Measurements from ENCODE around the gene KRT6A. TPM values are rescaled to one million over a fixed set of nuclear protein-coding genes. Genes with fewer than 3 reads are reported as not detected.

Gene KRT6A
- total RNA-seq, 6 donors from 2014 or later: 0.61 to 4.5 (median 1.4) TPM; not detected in 1

GRCh38 chr12:52446367-52447045 lies 46.6 kb downstream of the KRT6A start:
- Histone ChIP-seq H3K9me3 (no peaks in the 10 kb centered on the region), H3K4me1 (no peaks in the 10 kb centered on the region)
- TF ChIP-seq EP300 (IDR thresholded peaks at IDR 0.05) (no peak), CTCF (IDR thresholded peaks at IDR 0.05) (no peak), POLR2A (IDR thresholded peaks at IDR 0.05) (no peak), POLR2AphosphoS5 (IDR thresholded peaks at IDR 0.05) (no peak)

GRCh38 chr12:52445876-52446275 lies 47.2 kb downstream of the KRT6A start:
- Histone ChIP-seq H3K27me3 (no peaks in the 10 kb centered on the region), H3K36me3 (no peaks in the 10 kb centered on the region), H3K9me3 (no peaks in the 10 kb centered on the region), H3K4me1 (no peaks in the 10 kb centered on the region), H3K27ac (no peak overlapping the region), H3K4me3 (no peak overlapping the region)
- 61 to 82% methylated on average over 3 of the region's 3 CpGs for WGBS, 2 donors
- no peak for DNase-seq
- TF ChIP-seq POLR2AphosphoS5 (IDR thresholded peaks at IDR 0.05) (no peak), EP300 (IDR thresholded peaks at IDR 0.05) (no peak), CTCF (IDR thresholded peaks at IDR 0.05) (no peak), POLR2A (IDR thresholded peaks at IDR 0.05) (no peak)
- ATAC-seq (ENCODE audit: low FRiP score in 2 of 2): no peak

More at GRCh38 chr12:52446367-52447045, 46.6 kb downstream of the KRT6A start:
- H3K27ac ChIP-seq: no peak overlapping the region
- H3K27me3 ChIP-seq: no peaks in the 10 kb centered on the region
- ATAC-seq (ENCODE audit: low FRiP score in 2 of 2) (no peak), DNase-seq (no peak)
- H3K36me3 ChIP-seq: no peaks in the 10 kb centered on the region
- WGBS, 2 donors: 78% methylated on average over 6 of the region's 6 CpGs
- H3K4me3 ChIP-seq: no peak overlapping the region

- WGBS, 2 donors: 67 to 74% methylated on average over 8 to 10 of the region's 10 CpGs
- no peaks in the 10 kb centered on the region for H3K4me1 ChIP-seq
- TF ChIP-seq EP300 (IDR thresholded peaks at IDR 0.05) (no peak), POLR2A (IDR thresholded peaks at IDR 0.05) (no peak), CTCF (IDR thresholded peaks at IDR 0.05) (no peak), POLR2AphosphoS5 (IDR thresholded peaks at IDR 0.05) (no peak)
- DNase-seq: no peak
- H3K27ac ChIP-seq: no peak overlapping the region
- ATAC-seq (ENCODE audit: low FRiP score in 2 of 2): no peak
- no peak overlapping the region for H3K4me3 ChIP-seq
- no peaks in the 10 kb centered on the region for H3K9me3 ChIP-seq
- H3K27me3 ChIP-seq: no peaks in the 10 kb centered on the region
- no peaks in the 10 kb centered on the region for H3K36me3 ChIP-seq
These were observed 48.1 kb downstream of the KRT6A start for GRCh38 chr12:52444647-52445595.

- no peaks in the 10 kb centered on the region for H3K36me3 ChIP-seq
- no peaks in the 10 kb centered on the region for H3K4me1 ChIP-seq
- DNase-seq: no peak
- ATAC-seq (ENCODE audit: low FRiP score in 2 of 2): no peak
- no peak overlapping the region for H3K27ac ChIP-seq
- no peak overlapping the region for H3K4me3 ChIP-seq
- TF ChIP-seq POLR2AphosphoS5 (IDR thresholded peaks at IDR 0.05) (no peak), POLR2A (IDR thresholded peaks at IDR 0.05) (no peak), EP300 (IDR thresholded peaks at IDR 0.05) (no peak), CTCF (IDR thresholded peaks at IDR 0.05) (no peak)
- no peaks in the 10 kb centered on the region for H3K9me3 ChIP-seq
- 91 to 94% methylated on average over 3 of the region's 3 CpGs for WGBS, 2 donors
- H3K27me3 ChIP-seq: no peaks in the 10 kb centered on the region
These were observed 49.1 kb downstream of the KRT6A start for GRCh38 chr12:52443966-52444365.
